K562 (cell line): Measurements from ENCODE around the gene TNRC6B. TPM values are rescaled to one million over a fixed set of nuclear protein-coding genes. Genes with fewer than 3 reads are reported as not detected.

ENCODE experiments used
- ATAC-seq: fragments of 200-7000 bp; cut with Tn5 transposase; 3 replicates; pipeline ENCODE4 v1.9.1; 2020; ENCODE audit warnings: moderate library complexity
- BruUV-seq: library from RNA; stranded (reverse); fragments of 400-500 nt; replicated peaks from 2 replicates; lab custom pipeline; 2021; lab: Mats Ljungman, UMichigan
- CTCF ChIA-PET: fragments of 300-600 bp; formaldehyde crosslinking; extraction: SDS; loops from one replicate; lab custom pipeline; 2021; ENCODE audit warnings: low intra/inter-chr PET ratio; lab: Yijun Ruan, JAX
- POLR2A ChIA-PET: fragments of 300-600, 350-650 bp; sonication (Branson Sonifier 250); formaldehyde crosslinking; extraction: SDS; loops from one replicate; lab custom pipeline; 2021; ENCODE audit warnings: antibody characterized with exemption, inconsistent platforms; lab: Yijun Ruan, JAX
- DNase-seq, 4 experiments: peaks; one replicate each; pipeline versions ENCODE4 v3.0.0 to v3.0.0-alpha.2; 2011 to 2018; ENCODE audit warnings: low spot score in 3 of 4, mixed read lengths in 3 of 4; ENCODE audit errors: extremely low read depth in 1 of 4
- FAIRE-seq: peaks from 2 replicates; lab custom pipeline; 2011; peaks lifted over from hg19 to GRCh38; lab: Jason Lieb, UNC
- H2AFZ ChIP-seq: 2 replicates; pipeline ENCODE4 v1.6.0; 2011; ENCODE audit warnings: low read depth, low read length, control low read depth, inconsistent platforms
- H3K27ac ChIP-seq: fragments of 200-600 bp; 3 replicates; pipeline ENCODE4 v1.8.0; 2011; ENCODE audit warnings: low read depth, mild to moderate bottlenecking, control low read depth, inconsistent platforms, low read length, moderate library complexity, mixed read lengths; ENCODE audit errors: extremely low read depth
- H3K27me3 ChIP-seq, 2 experiments: fragments of 300-600 bp in 1 of 2; 2 replicates in 1 of 2; 3 replicates in 1 of 2; pipeline versions ENCODE4 v1.6.0 to v1.8.0; 2011; ENCODE audit warnings: inconsistent platforms in 2 of 2, low read length in 2 of 2, mild to moderate bottlenecking in 1 of 2, mixed read lengths in 1 of 2, moderate library complexity in 1 of 2; ENCODE audit not compliant: control insufficient read depth in 2 of 2, insufficient read depth in 2 of 2
- H3K36me3 ChIP-seq: fragments of 300-600 bp; 3 replicates; pipeline ENCODE4 v1.8.0; 2011; ENCODE audit warnings: mild to moderate bottlenecking, low read length, inconsistent platforms; ENCODE audit not compliant: control insufficient read depth, insufficient read depth
- H3K4me1 ChIP-seq, 2 experiments: fragments of 200-600 bp in 1 of 2; replicated peaks in 1 of 2; 2 replicates in 1 of 2; 3 replicates in 1 of 2; pipeline versions ENCODE4 v1.5.1 to v1.8.0; 2011; ENCODE audit warnings: inconsistent platforms in 2 of 2, low read length in 2 of 2, mild to moderate bottlenecking in 1 of 2, mixed read lengths in 1 of 2, moderate library complexity in 1 of 2; ENCODE audit not compliant: control insufficient read depth in 2 of 2, insufficient read depth in 2 of 2
- H3K4me2 ChIP-seq: 2 replicates; pipeline ENCODE4 v1.6.1; 2011; ENCODE audit warnings: low read length, control low read depth, inconsistent platforms, mixed read lengths; ENCODE audit not compliant: insufficient read depth
- H3K4me3 ChIP-seq: fragments of 200-600 bp; sonication (generic), shearing (Covaris generic); 2 replicates; pipeline ENCODE4 v1.5.1; 2016; ENCODE audit warnings: control low read depth, inconsistent platforms
- H3K79me2 ChIP-seq: fragments of 200-600 bp; 3 replicates; pipeline ENCODE4 v1.8.0; 2011; ENCODE audit warnings: low read length, inconsistent platforms; ENCODE audit not compliant: control insufficient read depth, insufficient read depth
- H3K9ac ChIP-seq, 2 experiments: 2 replicates each; pipeline versions ENCODE4 v1.6.0 to v1.6.1; 2011; ENCODE audit warnings: low read depth in 2 of 2, low read length in 2 of 2, control low read depth in 1 of 2, inconsistent platforms in 1 of 2, mild to moderate bottlenecking in 1 of 2, mixed read lengths in 1 of 2; ENCODE audit not compliant: insufficient read depth in 1 of 2
- H3K9me1 ChIP-seq: one replicate; pipeline ENCODE4 v1.6.0; 2011; ENCODE audit warnings: inconsistent platforms, mild to moderate bottlenecking, low read length, moderate library complexity; ENCODE audit not compliant: control insufficient read depth, insufficient read depth
- H3K9me3 ChIP-seq: replicated peaks from 2 replicates; pipeline ENCODE4 v1.5.1; 2011; ENCODE audit warnings: low read depth, low read length, inconsistent platforms; ENCODE audit not compliant: control insufficient read depth, insufficient read depth
- H4K20me1 ChIP-seq: replicated peaks from 2 replicates; pipeline ENCODE4 v1.6.1; 2011; ENCODE audit warnings: low read length, inconsistent platforms, mixed read lengths; ENCODE audit not compliant: control insufficient read depth, insufficient read depth
- BDP1 ChIP-seq: IDR thresholded peaks from 3 replicates; pipeline ENCODE4 v1.6.1; 2011; ENCODE audit not compliant: insufficient read length, insufficient read depth
- HNRNPLL ChIP-seq: fragments of 200-400 bp; formaldehyde crosslinking; IDR thresholded peaks from 2 replicates; pipeline ENCODE4 v1.6.1; 2017; ENCODE audit warnings: low read length, low read depth, mild to moderate bottlenecking; ENCODE audit not compliant: poor library complexity, severe bottlenecking
- KLF1 ChIP-seq: fragments of 450-650 bp; IDR thresholded peaks from 2 replicates; pipeline ENCODE4 v1.6.1; 2016; ENCODE audit warnings: missing genetic modification characterization, missing compliant biosample characterization
- NEUROD1 ChIP-seq: fragments of 150-350 bp; IDR thresholded peaks from 2 replicates; pipeline ENCODE4 v1.6.1; 2014; ENCODE audit warnings: borderline replicate concordance, low read length, low read depth; ENCODE audit not compliant: partially characterized antibody
- RBM15 ChIP-seq: fragments of 200-400 bp; formaldehyde crosslinking; IDR thresholded peaks from 2 replicates; pipeline ENCODE4 v1.6.1; 2018; ENCODE audit warnings: mild to moderate bottlenecking, low read length, moderate library complexity; ENCODE audit not compliant: insufficient read depth
- SAP30 ChIP-seq: fragments of 200-600 bp; sonication (generic); IDR thresholded peaks from 2 replicates; pipeline ENCODE4 v1.6.1; 2012; ENCODE audit warnings: borderline replicate concordance, low read depth, mild to moderate bottlenecking, moderate library complexity, low read length, control low read depth, inconsistent platforms; ENCODE audit not compliant: insufficient read depth, poor library complexity, severe bottlenecking
- TEAD2 ChIP-seq: fragments of 450-650 bp; IDR thresholded peaks from 2 replicates; pipeline ENCODE4 v1.6.1; 2016; ENCODE audit warnings: missing genetic modification characterization, control low read depth, missing compliant biosample characterization
- WGBS: fragments of 100-300 bp; shearing (Covaris generic); methylation state at CpG from one replicate; pipeline ENCODE4 v1.1.6; 2016; ENCODE audit warnings: low coverage, mixed read lengths; ENCODE audit not compliant: insufficient coverage; ENCODE audit errors: missing lambda C conversion rate; 5-methylcytosine and 5-hydroxymethylcytosine counted together
- in situ Hi-C: fragments of 300-500 bp; cut with MboI; formaldehyde crosslinking; loops from 4 replicates; pipeline ENCODE4 v1.15.0; 2018; ENCODE audit warnings: inconsistent platforms, mixed read lengths
- intact Hi-C: fragments of 100-400 bp; cut with micrococcal nuclease; formaldehyde crosslinking; loops from 2 replicates; pipeline ENCODE4 v1.14.2; 2022
- polyA plus RNA-seq, 8 experiments: library from polyadenylated mRNA; depleted of rRNA in 4 of 8; stranded (reverse) in 5 of 8; unstranded in 3 of 8; fragments of >200 nt; fragmentation: Nextera tagmentation in 2 of 8; fragmentation: Illumina TruSeq in 1 of 8; extraction: Ambion mirVana in 2 of 8; extraction: Trizol in 1 of 8; gene quantifications; 2 replicates each; pipeline versions ENCODE4 v1.2.1 to v1.2.3, GENCODE V29; 2011 to 2014; ENCODE audit warnings: inconsistent platforms in 1 of 8, missing spikeins in 1 of 8
- total RNA-seq, 7 experiments: library from RNA; depleted of rRNA in 6 of 7; stranded (reverse); fragments of >200 nt in 6 of 7; fragmentation: Illumina TruSeq in 2 of 7; extraction: Trizol in 2 of 7; gene quantifications; 2 replicates each; pipeline versions ENCODE4 v1.2.1 to v1.2.3, GENCODE V29; 2011 to 2021; ENCODE audit warnings: low replicate concordance in 1 of 7
- TF ChIP-seq, protein P1 (sequence below), 2 experiments: IDR thresholded peaks in 1 of 2; conservative IDR thresholded peaks in 1 of 2; 2 replicates each; pipeline ENCODE4 v1.6.1; 2016; ENCODE audit warnings: low read depth in 2 of 2, mild to moderate bottlenecking in 1 of 2, missing compliant biosample characterization in 1 of 2, missing genetic modification characterization in 1 of 2, moderate library complexity in 1 of 2
- TF ChIP-seq, protein P2 (sequence below): sonication (generic); formaldehyde crosslinking; IDR thresholded peaks from 2 replicates; pipeline ENCODE4 v1.8.1; 2023; ENCODE audit warnings: mild to moderate bottlenecking, missing genetic modification reagents
- TF ChIP-seq, protein P3 (sequence below): sonication (generic); formaldehyde crosslinking; IDR thresholded peaks from 2 replicates; pipeline ENCODE4 v1.8.1; 2022; ENCODE audit warnings: missing genetic modification reagents
- TF ChIP-seq, protein P4 (sequence below): IDR thresholded peaks from 2 replicates; pipeline ENCODE4 v1.6.1; 2011; ENCODE audit not compliant: insufficient read length; ENCODE audit errors: extremely low read depth
- TF ChIP-seq, protein P5 (sequence below): fragments of 200-400 bp; formaldehyde crosslinking; IDR thresholded peaks from 2 replicates; pipeline ENCODE4 v1.6.1; 2017; ENCODE audit warnings: mild to moderate bottlenecking, low read depth, low read length, moderate library complexity

The TNRC6B gene
- total and polyA plus RNA-seq, 9 of the 15 experiments (the other 6 are each of a cell fraction or from before 2014, with no cell fraction given) = 0.96 to 18.8 (median 10.8) TPM

DNA sequence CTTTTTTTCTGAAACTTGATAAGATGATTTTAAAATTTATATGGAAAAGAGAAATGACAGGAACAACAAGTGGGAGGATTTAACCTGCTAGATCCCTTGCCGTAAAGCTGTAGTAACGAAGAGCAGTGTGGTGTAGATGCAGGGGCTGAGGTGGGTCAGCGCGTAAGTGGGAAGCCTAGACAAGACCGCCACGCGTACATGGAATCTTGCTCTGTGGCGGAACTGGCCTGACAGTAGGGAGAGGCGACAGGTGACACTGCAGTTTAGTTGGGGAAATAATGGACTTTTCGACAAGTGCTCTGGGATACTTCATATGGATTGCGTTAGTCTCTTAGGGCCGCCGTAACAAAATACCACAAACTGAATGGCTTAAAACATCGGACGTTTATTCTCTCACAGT is 28.8 kb downstream of the TNRC6B start:
- Histone ChIP-seq H4K20me1 (peaks cover 10% of the 10 kb centered on the region; the same call in 1 of the 2 replicates), H2AFZ (no peak overlapping the region), H3K9ac (no peak overlapping the region), H3K9me1 (no peaks in the 10 kb centered on the region), H3K4me3 (no peak overlapping the region), H3K27ac (no peak overlapping the region), H3K36me3 (0 out of 3 replicates have a peak, but pooled peaks cover 3% of the 10 kb centered on the region), H3K4me2 (no peak overlapping the region), H3K4me1 (peaks cover under 1 to 20% of the 10 kb centered on the region in 2 experiments; a peak in 3 of 5 replicates), H3K79me2 (peaks cover 89% of the 10 kb centered on the region), H3K27me3 (no peaks in the 10 kb centered on the region), H3K9me3 (no peaks in the 10 kb centered on the region)
- FAIRE-seq = no peak
- ATAC-seq = no peak
- CTCF ChIA-PET = no interaction called here
- BruUV-seq = no TSS peak
- DNase-seq = no peak
- intact Hi-C loops (no loop called here), in situ Hi-C loops (no loop called here)
- 90% methylated on average over 14 of the region's 15 CpGs for WGBS
- POLR2A ChIA-PET = no interaction called here
- TF ChIP-seq, protein P1, sequence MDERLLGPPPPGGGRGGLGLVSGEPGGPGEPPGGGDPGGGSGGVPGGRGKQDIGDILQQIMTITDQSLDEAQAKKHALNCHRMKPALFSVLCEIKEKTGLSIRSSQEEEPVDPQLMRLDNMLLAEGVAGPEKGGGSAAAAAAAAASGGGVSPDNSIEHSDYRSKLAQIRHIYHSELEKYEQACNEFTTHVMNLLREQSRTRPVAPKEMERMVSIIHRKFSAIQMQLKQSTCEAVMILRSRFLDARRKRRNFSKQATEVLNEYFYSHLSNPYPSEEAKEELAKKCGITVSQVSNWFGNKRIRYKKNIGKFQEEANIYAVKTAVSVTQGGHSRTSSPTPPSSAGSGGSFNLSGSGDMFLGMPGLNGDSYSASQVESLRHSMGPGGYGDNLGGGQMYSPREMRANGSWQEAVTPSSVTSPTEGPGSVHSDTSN (CRISPR knock-in tag; IDR thresholded peaks at IDR 0.05; ENCODE audit: low read depth) = no peak
- TF ChIP-seq, protein P1 (tag; conservative IDR thresholded peaks at IDR 0.05; ENCODE audit: low read depth) = no peak
- TF ChIP-seq HNRNPLL (no peak), RBM15 (no peak), TEAD2 (tag) (no peak), KLF1 (tag) (no peak), NEUROD1 (no peak), SAP30 (no peak), BDP1 (no peak)
- TF ChIP-seq, protein P2, sequence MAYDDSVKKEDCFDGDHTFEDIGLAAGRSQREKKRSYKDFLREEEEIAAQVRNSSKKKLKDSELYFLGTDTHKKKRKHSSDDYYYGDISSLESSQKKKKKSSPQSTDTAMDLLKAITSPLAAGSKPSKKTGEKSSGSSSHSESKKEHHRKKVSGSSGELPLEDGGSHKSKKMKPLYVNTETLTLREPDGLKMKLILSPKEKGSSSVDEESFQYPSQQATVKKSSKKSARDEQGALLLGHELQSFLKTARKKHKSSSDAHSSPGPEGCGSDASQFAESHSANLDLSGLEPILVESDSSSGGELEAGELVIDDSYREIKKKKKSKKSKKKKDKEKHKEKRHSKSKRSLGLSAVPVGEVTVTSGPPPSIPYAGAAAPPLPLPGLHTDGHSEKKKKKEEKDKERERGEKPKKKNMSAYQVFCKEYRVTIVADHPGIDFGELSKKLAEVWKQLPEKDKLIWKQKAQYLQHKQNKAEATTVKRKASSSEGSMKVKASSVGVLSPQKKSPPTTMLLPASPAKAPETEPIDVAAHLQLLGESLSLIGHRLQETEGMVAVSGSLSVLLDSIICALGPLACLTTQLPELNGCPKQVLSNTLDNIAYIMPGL = no peak
- TF ChIP-seq, protein P3, sequence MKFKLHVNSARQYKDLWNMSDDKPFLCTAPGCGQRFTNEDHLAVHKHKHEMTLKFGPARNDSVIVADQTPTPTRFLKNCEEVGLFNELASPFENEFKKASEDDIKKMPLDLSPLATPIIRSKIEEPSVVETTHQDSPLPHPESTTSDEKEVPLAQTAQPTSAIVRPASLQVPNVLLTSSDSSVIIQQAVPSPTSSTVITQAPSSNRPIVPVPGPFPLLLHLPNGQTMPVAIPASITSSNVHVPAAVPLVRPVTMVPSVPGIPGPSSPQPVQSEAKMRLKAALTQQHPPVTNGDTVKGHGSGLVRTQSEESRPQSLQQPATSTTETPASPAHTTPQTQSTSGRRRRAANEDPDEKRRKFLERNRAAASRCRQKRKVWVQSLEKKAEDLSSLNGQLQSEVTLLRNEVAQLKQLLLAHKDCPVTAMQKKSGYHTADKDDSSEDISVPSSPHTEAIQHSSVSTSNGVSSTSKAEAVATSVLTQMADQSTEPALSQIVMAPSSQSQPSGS (CRISPR knock-in tag) = no peak
- TF ChIP-seq, protein P4, sequence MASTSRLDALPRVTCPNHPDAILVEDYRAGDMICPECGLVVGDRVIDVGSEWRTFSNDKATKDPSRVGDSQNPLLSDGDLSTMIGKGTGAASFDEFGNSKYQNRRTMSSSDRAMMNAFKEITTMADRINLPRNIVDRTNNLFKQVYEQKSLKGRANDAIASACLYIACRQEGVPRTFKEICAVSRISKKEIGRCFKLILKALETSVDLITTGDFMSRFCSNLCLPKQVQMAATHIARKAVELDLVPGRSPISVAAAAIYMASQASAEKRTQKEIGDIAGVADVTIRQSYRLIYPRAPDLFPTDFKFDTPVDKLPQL = no peak
- TF ChIP-seq, protein P5, sequence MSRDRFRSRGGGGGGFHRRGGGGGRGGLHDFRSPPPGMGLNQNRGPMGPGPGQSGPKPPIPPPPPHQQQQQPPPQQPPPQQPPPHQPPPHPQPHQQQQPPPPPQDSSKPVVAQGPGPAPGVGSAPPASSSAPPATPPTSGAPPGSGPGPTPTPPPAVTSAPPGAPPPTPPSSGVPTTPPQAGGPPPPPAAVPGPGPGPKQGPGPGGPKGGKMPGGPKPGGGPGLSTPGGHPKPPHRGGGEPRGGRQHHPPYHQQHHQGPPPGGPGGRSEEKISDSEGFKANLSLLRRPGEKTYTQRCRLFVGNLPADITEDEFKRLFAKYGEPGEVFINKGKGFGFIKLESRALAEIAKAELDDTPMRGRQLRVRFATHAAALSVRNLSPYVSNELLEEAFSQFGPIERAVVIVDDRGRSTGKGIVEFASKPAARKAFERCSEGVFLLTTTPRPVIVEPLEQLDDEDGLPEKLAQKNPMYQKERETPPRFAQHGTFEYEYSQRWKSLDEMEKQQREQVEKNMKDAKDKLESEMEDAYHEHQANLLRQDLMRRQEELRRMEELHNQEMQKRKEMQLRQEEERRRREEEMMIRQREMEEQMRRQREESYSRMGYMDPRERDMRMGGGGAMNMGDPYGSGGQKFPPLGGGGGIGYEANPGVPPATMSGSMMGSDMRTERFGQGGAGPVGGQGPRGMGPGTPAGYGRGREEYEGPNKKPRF = no peak
